Stimulated activated CD4-positive, alpha-beta T cell treated with anti-CD3 and anti-CD28 coated beads, TNF-alpha, amount 100 ng/mL, for 1 hour (primary cell): ENCODE data around the gene ASCL2.

Experiments
- DNase-seq, 3 donors: peaks; one replicate each; pipeline ENCODE4 v3.0.0-alpha.2; 2020; ENCODE audit warnings: low read depth in 3 of 3, low spot score in 1 of 3

The ASCL2 gene

DNA sequence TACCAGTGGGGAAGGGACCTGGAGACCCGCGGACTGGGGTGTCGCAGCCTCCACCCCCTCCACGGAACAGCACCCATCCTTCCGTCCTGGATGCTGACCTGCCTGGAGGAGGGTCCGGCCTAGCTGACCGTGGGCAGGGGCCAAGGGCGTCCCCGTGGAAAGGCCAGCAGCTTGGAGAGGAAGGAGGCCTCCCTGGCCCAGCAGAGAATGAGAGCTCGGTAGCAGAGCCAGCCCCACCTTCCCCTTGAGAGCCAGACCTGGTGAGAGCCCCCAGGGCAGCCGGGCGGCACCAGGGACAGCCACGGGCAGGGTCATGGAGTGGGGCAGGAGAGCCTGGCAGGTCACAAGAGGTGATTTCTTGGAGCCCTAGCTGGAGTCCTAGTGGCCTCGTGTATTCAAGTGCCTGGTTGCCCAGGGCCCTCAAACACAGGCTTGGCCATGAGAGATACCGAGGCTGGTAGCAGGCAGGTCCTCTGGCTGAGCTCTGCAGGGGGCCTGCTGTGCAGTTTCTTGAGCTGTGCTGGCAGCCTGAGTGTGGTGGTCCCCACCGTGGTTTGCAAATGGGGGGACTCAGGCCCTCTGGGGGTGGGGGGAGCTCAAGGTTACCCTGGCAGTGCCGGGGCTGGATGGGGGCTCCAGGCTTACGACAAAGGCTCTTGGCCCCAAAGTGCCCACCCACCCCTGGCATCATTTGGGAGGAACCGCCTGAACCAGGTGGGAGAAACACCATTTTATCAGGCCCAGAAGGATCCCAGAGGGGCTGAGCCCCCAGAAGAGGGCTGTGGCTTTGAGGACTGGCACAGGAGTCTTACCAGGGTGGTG lies 39.1 kb upstream of the ASCL2 start:
- DNase-seq: no peak

DNA sequence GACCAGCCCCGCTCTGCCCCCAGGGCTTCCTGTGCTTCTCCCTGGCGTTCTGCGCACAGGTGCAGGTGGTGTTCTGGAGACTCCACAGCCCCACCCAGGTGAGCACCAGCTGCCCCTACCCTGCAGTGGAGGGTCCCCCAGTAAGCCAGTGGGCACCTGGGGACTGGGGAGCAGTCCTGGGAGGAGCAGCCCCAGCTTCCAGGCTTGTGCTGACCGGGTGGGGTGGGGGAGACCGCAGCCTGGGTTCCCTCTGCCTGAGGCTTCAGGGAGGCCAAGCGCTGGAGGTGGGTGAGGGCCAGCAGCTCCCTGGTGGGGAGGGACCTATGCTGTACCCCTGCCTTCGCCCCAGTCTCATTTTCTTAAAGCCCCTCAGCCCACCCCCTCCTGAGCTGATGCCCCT lies 38.3 kb upstream of the ASCL2 start:
- DNase-seq: no peak

DNA sequence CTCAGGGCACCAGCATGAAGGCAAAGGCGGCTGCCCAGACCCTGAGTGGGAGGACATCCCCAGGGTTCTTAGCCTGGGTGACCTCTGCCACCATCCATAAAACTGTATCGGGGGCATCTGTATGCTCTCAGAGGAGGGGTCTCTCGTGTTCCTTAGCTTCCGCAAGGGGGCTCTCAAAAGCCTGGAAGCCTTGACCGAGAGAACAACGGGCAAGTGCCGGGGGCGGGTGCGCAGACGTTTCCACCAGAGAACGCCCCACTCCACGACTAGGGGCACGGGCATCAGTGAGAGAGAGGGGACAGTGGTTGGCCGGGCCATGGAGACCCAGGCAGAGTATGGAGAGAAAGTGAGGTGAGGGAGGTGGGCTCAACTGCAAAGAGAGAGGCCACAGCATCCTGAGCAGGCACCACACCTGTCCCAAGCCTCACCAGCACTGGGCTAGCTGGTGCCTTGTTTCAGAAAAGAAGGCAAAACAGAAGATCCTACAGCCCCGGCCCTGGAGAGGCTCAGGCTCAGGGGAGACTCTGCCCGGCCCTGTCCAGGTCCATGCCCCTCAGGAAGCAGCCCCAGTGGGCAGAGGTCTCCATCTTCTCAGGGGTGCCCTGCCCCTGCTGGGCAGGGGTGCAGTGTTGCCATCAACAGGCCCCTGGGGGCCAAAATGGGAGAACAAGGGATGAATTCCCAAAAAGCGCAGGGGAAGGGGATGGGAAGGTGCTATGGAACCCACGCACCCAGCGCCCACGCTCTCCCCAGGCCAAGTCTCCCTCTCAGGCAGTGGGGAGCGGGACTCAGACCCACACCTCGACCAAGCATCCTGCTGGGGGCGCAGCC lies 37.3 kb upstream of the ASCL2 start:
- DNase-seq: no peak

DNA sequence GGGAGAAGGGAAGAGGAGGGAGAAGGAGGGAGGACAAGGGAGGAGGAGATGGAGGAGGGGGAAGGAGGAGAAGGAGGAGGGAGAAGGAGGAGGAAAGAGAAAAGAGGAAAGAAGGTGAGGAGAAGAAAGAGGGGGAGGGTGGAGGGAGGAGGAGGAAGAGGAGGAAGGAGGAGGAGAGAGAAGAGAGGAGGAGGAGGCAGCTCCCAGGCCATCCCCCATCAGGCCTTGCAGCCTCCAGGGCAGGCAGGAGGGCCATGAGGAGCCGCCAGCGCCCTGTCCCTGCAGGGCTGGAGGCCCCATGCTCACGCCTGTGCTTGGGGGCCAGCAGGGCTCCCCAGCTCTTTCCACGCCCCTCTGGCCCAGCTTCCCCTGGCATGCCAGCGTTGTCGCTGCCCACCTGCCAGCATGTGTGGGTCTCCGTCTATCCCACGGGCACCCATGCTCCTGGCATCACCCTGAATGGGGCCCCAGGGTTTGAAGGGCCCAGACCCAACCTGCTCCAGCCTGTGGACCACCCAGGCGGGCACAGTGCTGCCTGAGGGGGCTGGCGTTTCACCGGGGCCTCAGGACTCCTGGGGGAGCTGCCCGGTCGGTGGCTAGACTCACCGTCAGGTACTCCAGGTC lies 36.6 kb upstream of the ASCL2 start:
- no peak for DNase-seq

DNA sequence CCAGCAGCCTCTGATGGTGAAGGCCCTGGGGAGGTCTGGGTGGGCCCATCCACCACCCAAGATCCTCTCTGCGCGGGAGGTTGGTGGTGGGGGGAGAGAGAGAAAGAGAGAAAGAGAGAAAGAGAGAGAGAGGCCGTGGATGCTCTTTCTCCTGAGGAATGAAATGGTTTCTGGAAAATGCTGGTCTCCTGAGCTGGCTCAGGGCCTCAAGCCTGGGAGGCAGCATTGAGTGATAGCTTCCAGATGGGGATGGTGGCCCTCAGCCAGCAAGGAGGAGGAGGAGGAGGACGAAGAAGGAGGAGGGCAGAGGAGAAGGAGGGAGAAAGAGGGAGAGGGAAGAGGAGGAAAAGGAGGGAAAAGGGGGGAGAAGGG lies 36.0 kb upstream of the ASCL2 start:
- no peak for DNase-seq

DNA sequence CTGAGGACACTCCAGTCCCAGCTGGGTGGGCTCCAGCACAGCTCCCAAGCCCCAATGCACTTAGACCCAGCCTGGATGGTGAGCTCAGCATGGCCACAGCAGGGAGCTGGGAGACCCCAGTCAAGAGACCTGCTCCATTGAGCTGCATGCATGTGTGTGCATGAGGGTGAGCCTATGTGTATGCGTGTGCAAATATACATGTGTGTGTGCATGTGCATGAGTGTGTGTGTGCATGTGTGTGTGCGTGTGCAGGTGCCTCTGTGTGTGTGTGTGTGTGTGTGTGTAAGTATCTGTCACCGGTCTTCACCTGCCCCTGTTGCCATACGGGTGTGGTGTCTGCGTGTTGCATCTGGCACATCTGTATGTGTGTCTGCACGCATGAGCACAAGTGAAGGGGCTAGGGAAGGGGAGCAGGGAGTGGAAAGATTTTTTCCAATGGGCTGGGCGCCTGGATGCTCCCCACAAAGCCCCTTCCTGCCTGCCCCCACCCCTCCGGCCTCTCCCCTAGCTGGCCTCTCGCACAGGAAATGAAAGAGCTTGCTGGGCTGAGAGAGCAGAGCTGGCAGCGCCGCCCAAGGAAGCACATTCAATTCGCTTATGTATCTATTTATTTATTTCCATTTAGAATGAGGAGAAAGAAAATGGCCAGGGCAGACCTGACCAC lies 35.5 kb upstream of the ASCL2 start:
- DNase-seq: no peak

DNA sequence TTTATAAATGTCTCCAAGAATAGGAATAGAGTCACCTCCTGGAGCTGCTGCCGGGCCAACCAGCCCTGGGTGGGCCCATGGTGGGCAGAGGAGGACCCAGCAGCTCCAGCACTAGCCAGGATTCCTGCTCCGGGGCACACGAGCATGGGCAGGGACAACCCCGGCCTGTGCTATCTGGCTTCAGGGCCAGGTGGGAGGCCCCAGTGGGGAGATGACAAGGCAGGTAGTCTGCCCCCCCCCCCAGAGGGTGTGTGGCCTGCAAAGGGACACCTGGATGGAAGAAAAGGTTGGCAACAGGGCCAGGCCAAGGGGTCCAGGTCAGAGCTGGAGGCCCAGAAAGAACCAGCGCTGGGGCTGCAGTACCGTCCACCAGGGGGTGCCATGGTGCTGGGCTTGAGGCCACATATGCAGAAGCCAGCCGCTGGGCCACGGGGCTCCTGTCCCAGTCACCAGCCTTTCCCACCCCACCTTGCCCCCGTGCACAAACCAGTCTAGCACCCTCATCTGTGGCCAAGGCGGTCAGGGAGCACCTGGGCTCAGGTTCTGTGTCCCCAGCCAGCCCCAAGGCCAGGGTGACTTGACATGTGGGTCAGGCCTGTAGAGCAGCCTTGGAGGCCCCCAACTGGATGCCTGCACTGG lies 34.9 kb upstream of the ASCL2 start:
- DNase-seq: peak; percentile 57 to 78 (median 67)

DNA sequence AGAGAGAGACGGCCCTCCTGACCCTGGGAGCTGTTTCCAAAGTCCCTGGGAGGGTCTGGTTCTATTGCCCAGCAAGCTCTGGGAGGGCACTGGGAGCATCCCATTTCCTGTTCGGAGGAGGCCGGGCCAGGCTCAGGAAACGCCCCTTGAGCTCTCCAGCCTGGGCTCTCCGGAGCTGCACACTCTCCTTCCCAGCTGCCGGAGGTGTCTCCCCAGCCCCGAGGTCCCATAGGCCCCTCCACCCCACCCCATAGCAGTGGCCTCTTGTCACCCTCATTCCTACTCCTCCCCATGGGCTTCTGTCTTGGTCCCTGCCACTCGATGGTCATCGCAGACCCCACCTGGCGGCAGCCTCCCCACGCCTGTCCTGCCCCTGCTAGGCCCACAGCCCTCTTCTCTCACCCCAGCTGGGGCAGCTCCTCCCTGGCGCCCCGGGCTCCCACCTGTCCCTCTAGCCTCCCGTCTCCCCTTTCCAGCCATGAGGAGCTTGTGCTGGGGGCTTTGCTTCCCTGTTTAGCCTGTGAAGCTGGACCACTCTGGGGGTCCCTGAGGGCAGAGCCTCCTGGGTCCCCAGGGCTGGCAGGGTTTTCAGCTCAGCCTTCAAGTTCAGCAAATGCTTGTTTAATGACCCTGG lies 34.2 kb upstream of the ASCL2 start:
- DNase-seq: no peak

DNA sequence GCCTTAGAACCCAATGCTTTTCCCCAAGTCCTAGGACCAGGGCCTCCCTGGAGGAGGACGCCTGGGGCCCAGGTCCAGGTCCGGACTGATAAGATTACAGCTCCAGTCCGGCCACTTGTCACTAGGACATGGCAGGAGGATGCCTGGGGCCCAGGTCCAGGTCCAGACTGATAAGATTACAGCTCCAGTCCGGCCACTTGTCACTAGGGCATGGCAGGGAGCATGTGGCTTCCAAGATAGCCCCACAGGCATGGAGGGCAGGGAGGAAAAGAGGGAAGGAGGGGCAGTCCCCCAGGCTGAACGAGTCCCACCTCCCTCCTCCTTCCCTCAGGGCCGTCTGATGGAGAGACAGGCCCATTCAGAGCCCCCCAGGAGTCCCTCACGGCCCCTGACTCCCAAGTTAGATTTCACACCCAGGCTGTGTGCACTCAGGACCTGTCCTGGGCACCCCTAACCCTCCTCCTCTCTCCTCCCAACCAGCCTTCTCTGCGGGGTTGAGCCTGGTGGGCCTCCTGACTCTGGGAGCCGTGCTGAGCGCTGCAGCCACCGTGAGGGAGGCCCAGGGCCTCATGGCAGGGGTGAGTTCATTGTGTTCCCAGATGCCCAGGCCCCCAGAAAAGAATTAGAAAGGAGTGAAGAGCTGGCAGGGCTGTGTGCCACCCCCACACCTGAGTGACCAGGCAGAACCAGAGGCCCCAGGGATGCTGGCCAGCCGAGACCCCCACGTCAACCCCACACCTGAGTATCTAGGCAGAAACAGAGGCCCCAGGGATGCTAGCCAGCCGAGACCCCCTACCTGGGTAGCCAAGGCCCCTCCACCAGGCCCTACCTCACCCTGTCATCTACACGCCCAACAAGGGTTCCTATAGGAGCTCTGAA lies 33.5 kb upstream of the ASCL2 start:
- DNase-seq: no peak

DNA sequence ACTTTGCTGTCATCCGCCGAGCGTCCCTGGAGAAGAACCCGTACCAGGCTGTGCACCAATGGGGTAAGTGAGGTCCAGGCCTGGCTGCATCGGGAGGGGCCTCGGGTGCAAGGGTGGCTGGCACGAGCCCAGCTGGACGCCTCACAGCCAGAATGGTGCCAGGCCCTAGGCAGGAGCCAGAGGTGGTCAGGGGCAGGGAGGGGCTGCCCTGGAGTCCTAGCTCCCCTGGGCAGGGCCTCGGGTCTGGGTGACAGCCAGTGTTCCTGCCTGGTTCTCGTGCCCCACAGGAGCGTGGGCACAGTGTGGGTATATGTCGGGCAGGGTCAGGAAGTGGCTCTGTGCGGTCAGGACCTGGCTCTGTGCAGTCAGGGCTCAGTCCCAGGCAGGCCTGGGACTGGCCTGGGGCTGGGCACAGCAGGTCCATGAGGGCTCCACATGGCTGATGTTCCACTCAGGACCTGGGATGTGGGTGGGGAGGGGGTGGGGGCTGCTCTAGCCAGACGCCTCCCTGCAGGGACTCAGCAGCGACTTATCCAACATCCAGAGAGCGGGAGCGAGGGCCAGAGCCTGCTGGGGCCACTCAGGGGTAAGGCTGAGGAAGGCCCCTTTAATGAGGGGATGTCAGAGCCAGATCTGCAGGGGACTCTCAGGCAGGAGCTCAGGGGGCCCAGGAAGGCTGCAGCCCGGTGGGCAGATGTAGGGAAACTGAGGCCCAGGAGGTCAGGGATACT lies 32.7 kb upstream of the ASCL2 start:
- no peak for DNase-seq

DNA sequence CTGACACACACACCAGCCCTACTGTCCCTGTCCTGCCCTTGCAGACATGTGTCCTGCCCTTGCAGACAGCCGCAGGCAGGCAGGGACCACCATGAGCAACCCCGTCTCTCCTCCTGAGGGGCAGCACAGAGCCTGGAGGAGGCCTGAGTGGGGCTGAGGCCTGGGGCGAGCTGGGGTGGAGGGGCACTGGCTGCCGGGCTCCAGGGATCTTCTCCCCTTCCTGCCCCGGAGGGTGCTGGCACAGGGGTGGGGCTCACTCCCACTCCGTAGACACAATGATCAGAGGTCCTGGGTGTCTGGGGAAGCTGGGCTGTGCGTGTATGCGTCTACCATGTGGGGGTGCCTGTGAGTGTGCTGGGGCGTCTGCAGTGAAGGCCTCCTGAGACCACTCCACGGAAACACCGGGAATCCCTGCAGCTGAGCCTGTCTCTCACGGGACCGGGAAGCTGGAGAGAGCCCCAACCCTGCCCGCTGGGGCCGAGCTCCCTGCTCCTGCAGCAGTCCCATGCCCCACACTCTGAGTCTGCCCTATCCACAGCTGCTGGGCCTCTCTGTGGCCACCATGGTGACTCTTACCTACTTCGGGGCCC lies 32.0 kb upstream of the ASCL2 start:
- no peak for DNase-seq

DNA sequence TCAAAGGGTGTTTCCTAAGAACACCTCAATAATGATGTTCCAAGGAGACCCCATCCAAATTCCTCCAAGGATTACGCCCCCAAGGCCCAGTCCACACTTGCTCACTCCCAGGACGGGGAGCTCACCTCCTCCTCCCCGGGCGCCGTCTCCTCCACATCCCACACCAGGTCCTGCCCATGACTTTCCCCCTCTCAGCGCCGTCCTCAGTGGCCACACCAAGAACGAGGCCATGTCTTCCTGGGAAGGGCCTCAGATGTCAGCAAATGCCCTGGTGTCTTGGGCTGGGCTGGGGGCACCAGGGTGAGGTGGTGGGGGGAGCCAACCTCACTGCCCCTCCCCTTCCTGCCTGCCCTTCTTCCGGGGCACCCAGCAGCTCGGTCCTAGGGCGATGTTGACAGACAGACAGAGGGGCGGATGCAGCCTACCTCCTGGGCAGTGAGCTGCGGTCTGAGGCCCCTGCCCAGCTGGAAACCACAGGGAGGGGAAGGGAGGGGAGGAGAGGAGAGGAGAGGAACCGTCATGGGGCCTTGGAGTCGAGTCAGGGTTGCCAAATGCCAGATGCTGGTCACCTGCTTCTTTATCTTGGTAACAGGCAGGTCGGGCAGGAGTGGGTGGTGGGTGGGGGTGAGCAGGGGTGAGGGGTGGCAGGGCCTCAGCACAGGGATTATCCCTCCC lies 31.4 kb upstream of the ASCL2 start, which contains the start of the genes C11orf21 and TSPAN32:
Gene C11orf21 (minus strand): TSS at position 288 of the 675 bp plus-strand sequence. CDS start 110 bp downstream, at position 178.
Gene TSPAN32 (plus strand): TSS at position 383 of the 675 bp plus-strand sequence. CDS start 137 bp downstream, at position 520.
- DNase-seq: peak in 1 of 3 donors; percentile 27

DNA sequence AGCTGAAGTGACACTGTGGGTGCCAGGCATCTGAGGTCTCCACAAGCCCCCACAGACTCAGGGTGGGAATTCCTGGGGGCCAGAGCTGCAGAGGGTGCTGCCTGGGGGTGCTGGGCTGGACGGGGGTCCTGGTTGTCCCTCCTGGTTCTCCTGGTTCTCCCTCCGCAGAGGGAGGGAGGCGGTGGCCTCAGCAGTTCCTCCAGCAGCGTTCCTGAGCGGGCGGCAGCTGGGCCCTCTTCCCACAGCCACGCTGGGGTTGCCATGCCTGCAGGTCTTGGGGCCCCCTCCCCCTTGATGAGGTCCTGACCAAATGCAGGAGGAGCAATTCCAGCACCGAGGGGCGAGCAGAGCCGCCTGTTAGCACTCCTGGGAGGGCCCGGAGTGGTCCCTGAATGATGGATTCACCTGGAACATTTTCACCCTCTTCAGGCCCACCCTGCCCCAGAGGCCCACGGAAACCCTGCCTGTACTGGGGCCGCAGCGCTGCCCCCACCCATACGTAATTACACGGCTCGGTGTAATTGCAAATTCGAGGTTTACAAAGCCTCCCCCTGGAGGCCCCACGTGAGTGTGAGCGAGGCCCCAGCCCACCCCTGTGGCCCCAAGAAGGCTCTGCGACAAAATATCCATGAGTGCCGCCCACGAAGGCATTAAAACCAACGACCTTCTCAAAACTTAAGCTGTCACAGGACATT lies 30.7 kb upstream of the ASCL2 start:
- DNase-seq: no peak

DNA sequence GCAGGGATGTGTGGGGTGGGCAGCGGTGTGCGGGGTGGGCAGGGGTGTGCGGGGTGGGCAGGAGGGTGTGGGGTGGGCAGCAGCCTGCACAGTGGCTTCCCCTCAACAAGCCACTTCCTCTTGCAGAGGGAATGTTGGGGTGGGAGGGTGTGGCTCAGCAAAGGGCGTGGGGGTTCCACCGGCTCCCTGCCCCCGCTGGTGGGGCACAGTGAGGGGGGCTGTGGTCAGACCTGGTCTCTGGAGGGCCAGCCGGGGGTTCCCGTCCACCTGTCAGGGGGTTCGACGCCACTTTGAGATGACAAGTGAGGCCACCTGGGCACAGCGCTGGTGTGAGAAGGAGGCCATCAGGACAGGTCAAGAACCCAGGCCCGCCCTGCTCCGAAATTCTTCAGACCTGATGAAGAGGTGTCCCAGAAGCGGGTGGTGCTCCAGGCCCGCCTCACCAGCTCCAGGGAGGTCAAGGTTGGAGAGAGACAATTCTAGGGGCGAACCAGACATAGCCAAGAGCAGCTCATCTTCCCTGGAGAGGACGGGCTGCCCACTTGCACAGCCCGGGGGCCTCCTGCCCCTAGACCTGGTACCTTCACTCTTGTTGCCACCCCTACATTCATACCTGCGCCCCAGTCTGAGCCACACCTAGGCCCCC lies 30.0 kb upstream of the ASCL2 start:
- no peak for DNase-seq

DNA sequence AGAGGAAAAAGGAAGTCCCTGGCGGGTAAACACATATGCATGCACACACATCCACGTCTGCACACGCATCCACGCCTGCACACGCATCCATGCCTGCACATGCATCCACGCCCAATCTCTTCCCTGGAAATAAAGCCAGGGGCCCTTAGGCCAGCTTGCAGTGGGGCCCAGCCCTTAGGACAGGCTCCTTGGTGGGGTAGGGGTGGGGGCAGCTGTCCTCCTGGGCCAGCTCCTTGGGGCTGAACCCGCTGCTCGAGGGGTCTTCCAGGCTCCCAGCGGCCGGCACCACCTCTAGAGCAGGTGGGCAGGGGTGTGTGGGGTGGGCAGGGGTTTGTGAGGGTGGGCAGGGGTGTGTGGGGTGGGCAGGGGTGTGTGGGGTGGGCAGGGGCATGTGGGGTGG lies 29.4 kb upstream of the ASCL2 start:
- no peak for DNase-seq
